G401.6 (cell line): ENCODE results near the gene ZNF518B.
"Not testable (repeated sequence)": the region's sequence is repeated elsewhere in the genome, so short reads cannot be mapped to it uniquely, and the experiment has no call there.

Source experiments
- FAIRE-seq: peaks from 2 replicates; lab custom pipeline; 2012; peaks lifted over from hg19 to GRCh38; lab: Jason Lieb, UNC

The ZNF518B gene

GRCh38 chr4:10456260-10456594 is 999 bp downstream of the ZNF518B start:
- no peak for FAIRE-seq

DNA sequence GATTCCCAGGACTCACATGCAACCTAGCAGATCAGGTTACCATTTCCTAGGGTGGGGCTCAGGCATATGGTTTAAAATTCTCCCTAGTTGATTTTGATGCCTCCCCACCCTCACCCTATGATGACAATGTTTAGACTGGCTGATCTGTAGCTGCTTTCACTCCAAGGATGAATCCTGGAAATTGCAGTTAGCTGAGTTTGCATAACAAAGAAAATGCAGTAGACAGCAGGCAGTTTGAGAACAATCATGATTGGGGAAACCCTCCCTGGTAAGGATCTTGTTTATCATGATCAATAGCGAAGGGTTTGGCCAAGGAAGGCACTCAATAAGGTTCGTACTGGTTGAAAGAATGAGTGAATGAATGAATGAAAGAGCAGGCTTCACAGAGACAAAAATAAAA is 2.1 kb downstream of the ZNF518B start:
- no peak for FAIRE-seq

DNA sequence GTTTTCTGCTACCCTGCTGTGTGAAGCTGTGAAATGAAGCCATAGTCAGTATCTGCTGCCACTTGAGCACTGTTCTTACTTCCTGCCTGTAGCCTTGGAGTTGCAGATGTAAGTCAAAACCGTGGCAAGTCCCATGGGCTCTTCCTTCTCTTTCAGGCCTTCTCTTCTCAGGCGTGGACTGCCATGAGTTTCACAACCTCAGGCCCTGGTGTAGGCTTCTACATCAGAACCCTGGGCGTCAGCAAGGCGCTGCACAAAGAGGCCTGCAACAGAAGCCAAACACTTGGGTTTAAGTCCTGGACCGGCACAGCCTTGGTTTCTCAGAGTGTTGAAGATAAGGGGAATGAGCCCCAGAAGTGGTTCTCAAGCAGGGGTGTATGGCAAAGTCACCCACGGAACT is 2.5 kb downstream of the ZNF518B start:
- FAIRE-seq = no peak

DNA sequence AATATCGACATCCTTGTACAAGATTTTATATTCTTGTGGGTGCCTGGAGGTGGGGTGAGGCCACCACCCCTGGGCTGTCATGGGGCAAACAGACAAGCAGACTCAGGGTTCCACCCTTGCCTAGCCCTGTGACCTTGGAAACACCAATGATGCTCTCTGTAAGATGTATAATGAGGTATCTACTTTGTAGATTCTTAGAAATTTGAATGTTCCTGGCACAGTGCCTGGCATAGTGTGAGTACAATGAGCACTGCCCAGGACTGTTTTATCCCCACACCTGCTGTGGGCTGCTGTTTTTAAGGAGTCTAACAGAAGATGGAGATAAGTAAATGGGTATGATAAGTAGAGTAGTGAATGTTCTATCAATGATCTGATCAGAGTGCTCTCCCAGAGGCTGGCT is 3.1 kb downstream of the ZNF518B start:
- no peak for FAIRE-seq

DNA sequence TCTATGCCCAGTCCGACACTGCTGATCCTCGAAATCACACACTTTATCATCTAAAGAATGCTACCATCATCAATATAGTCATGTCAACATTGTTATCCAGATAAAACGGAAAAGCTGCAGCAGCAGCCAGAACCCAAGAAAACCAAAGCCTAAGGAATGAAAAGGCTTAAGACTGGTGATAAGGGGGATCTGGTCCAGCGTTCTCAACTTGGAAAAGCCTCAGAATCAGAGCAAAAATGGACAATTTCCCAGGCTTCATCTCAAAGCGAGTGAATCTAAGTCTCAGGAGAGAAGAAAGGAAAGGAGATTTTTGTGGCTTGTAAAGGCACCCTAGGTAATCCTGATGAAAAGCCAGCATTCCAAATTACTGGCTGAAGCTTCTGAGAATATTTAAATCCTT is 8.2 kb downstream of the ZNF518B start:
- no peak for FAIRE-seq

DNA sequence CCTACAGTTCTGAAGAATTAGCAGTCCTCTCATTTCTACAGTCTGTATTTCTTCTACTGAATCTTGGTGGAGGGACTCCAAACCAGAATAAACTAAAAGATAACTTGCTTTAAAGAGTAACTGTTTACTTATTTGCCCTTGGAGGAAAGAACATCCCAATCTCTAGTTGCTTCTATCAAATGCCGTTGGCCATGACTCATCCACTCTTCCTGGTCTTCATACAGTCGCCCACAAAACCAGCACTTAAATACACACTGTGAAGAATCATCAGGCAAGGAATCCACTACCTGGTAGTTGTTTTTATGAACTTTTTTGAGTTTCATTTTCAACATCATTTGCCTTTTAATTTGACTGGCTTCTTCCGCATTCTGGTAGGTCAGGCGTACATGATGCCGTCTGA is 14.2 kb downstream of the ZNF518B start:
- FAIRE-seq = no peak

- no peak for FAIRE-seq
These were observed 15.7 kb downstream of the ZNF518B start for GRCh38 chr4:10441512-10441911.

DNA sequence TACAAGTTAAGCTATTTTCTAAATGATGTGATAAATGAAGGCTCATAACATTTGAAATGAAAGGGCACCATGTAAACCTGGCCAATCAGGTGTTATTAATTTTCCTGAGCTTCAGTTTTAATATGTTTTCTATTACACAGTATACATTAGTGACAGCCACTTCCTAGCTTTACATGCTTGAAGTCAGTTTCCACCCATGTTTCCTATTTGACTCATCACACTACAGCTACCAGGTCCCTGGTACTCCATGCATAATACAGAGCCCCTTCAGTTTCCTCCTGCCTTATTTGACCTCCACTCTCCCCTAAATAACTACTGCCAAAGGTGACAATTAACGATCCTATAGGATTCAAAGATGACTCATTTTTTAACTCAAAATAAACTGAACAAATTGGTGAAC is 18.3 kb downstream of the ZNF518B start:
- no peak for FAIRE-seq

- FAIRE-seq = no peak
These were observed 19.5 kb downstream of the ZNF518B start for GRCh38 chr4:10437735-10438134.

GRCh38 chr4:10427680-10428079 is 29.5 kb downstream of the ZNF518B start:
- not testable (repeated sequence) for FAIRE-seq

DNA sequence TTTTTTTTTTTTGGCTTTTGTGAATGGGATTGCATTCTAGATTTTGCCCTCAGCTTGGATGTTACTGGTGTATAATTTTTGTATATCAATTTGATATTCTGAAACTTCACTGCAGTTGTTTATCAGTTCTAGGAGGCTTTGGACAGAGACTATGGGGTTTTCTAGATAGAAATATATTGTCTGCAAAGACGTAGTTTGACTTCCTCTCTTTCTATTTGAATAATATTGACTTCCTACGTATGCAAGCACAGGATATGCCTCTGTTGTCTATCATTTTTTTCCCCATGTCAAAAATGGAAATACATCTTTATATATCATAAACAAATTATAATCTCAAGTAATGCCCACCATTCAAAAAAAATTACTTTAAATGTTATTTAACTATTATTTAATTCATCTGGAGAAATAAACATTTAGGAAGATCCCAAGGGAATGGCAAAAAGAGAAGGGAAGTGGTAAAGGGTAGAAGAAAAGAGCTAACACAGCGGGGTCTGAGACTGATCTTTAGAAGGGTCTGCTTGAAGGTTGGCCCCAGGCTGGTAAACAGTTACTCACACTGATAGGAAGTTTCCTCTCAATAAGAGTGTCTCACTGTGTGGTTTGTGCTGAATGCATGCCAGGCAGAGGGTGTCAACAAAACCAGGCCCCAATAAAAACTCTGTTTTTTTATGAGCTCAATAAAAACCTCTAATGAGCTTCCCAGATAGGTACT is 35.7 kb downstream of the ZNF518B start:
- FAIRE-seq = no peak

- no peak for FAIRE-seq
These were observed 39.5 kb downstream of the ZNF518B start for GRCh38 chr4:10417740-10418139.

- no peak for FAIRE-seq
These were observed 40.8 kb downstream of the ZNF518B start for GRCh38 chr4:10416441-10416840.

- no peak for FAIRE-seq
These were observed 44.0 kb downstream of the ZNF518B start for GRCh38 chr4:10413177-10413576.

- no peak for FAIRE-seq
These were observed 51.6 kb downstream of the ZNF518B start for GRCh38 chr4:10405672-10406071.

- peak; percentile 48 for FAIRE-seq
These were observed 53.4 kb downstream of the ZNF518B start for GRCh38 chr4:10403633-10404445.

- FAIRE-seq = no peak
These were observed 61.1 kb downstream of the ZNF518B start for GRCh38 chr4:10395971-10396580.
